Spinal cord (tissue), 10 donors: Measurements from ENCODE around the gene NECAP2. TPM values are rescaled to one million over a fixed set of nuclear protein-coding genes. Genes with fewer than 3 reads are reported as not detected.

Source experiments
- DNase-seq, 6 donors: peaks; one replicate each; pipeline versions ENCODE4 v3.0.0 to v3.0.0-alpha.2; 2013 to 2015; ENCODE audit warnings: low spot score in 6 of 6, low read depth in 4 of 6
- H3K27ac ChIP-seq: one replicate; pipeline ENCODE4 v1.5.1; 2013; ENCODE audit warnings: low read depth, low read length, control low read depth
- H3K27me3 ChIP-seq: one replicate; pipeline ENCODE4 v1.6.1; 2013; ENCODE audit warnings: low read length; ENCODE audit not compliant: control insufficient read depth, insufficient read depth
- H3K36me3 ChIP-seq: one replicate; pipeline ENCODE4 v1.6.1; 2013; ENCODE audit warnings: low read length; ENCODE audit not compliant: control insufficient read depth, insufficient read depth
- H3K4me1 ChIP-seq: one replicate; pipeline ENCODE4 v1.6.1; 2013; ENCODE audit warnings: low read length; ENCODE audit not compliant: control insufficient read depth, insufficient read depth
- H3K4me3 ChIP-seq: one replicate; pipeline ENCODE4 v1.5.1; 2013; ENCODE audit warnings: low read depth, low read length, control low read depth
- H3K9me3 ChIP-seq: one replicate; pipeline ENCODE4 v1.6.1; 2013; ENCODE audit warnings: low read length; ENCODE audit not compliant: control insufficient read depth, insufficient read depth
- WGBS: methylation state at CpG from one replicate; pipeline ENCODE4 v1.1.5; 2013; ENCODE audit warnings: missing lambda C conversion rate; ENCODE audit not compliant: insufficient coverage; 5-methylcytosine and 5-hydroxymethylcytosine counted together
- polyA plus RNA-seq, 2 donors: library from polyadenylated mRNA; unstranded; fragments of 120-200 nt; gene quantifications; one replicate each; pipeline ENCODE4 v1.2.1, GENCODE V29; 2013; ENCODE audit not compliant: insufficient read length in 2 of 2
- total RNA-seq, 2 donors: library from RNA; depleted of rRNA in 1 of 2; stranded (reverse); fragments of 120-200 nt in 1 of 2; fragments of >200 nt in 1 of 2; gene quantifications; one replicate each; pipeline versions ENCODE4 v1.2.3 to v1.2.4, GENCODE V29; 2013 to 2014
- donor health status: healthy.

The NECAP2 gene
- total and polyA plus RNA-seq, 4 donors = 45.3 to 96.6 (median 58.9) TPM

DNA sequence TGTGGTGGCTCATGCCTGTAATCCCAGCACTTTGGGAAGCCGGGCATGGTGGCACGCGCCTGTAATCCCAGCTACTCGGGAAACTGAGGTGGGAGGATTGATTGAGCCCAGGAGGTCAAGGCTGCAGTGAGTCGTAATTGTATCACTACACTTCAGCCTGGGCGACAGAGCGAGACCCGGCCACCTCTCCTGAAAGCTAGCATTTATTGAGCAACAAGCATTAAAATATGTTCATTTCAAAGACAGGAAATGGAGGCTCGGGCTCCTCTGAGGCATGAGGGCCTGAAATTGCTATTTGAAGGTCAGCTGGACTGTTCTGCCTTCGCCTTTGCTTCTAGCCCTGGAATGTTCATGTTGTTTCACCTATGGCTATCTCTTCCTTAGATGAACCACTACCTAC lies 37.8 kb upstream of the NECAP2 start:
- DNase-seq = no peak
- WGBS = 94% methylated on average over 6 of the region's 10 CpGs

DNA sequence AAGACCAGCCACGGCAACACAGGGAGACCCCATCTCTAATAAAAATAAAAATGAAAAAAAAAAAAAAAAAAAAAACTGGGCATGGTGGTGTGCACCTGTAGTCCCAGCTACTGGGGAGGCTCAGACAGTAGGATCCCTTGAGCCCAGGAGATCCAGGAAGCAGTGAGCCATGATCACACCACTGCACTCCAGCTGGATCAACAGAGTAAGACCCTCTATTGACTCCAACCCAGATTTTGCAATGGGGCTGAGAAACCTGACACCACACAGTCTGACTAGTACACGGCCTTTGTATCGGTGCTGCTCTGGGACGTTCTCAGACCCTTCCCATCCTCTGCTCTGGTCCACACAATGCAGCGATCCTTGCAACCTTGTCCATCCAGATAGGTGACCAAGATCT lies 35.1 kb upstream of the NECAP2 start:
- WGBS = 64% methylated on average over 4 of the region's 5 CpGs
- no peak for DNase-seq
- Histone ChIP-seq H3K4me1 (no peaks in the 10 kb centered on the region), H3K36me3 (peaks cover 3% of the 10 kb centered on the region), H3K4me3 (no peak overlapping the region), H3K27me3 (no peaks in the 10 kb centered on the region), H3K9me3 (no peaks in the 10 kb centered on the region), H3K27ac (no peak overlapping the region)

More for the DNA sequence above, 37.8 kb upstream of the NECAP2 start:
- Histone ChIP-seq H3K4me3 (no peak overlapping the region), H3K9me3 (no peaks in the 10 kb centered on the region), H3K27ac (no peak overlapping the region), H3K27me3 (no peaks in the 10 kb centered on the region), H3K4me1 (peaks cover 4% of the 10 kb centered on the region), H3K36me3 (peaks cover 23% of the 10 kb centered on the region)

DNA sequence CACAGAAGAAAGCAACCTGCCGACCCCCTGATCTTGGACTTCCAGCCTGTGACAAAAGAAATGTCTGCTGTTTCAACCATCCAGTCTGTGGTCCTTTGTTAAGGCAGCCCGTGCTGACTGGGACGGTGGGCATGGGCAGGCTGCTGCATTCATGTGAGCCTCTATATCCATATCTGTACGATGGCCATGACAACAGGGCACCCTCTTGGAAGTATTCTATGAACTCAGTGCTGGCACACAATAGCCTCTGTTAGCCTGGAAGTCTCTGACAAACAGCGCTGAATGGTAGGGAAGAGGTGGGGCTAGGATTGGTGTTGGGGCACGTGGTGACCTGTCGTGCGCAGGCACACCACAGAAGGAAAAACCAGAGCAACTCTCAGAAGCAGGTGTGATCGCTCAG lies 33.7 kb upstream of the NECAP2 start:
- no peaks in the 10 kb centered on the region for H3K36me3 ChIP-seq
- no peaks in the 10 kb centered on the region for H3K9me3 ChIP-seq
- no peak for DNase-seq
- H3K4me3 ChIP-seq = no peak overlapping the region
- H3K27ac ChIP-seq = no peak overlapping the region
- H3K27me3 ChIP-seq = no peaks in the 10 kb centered on the region
- 65% methylated on average over 8 of the region's 9 CpGs for WGBS
- H3K4me1 ChIP-seq = no peaks in the 10 kb centered on the region

DNA sequence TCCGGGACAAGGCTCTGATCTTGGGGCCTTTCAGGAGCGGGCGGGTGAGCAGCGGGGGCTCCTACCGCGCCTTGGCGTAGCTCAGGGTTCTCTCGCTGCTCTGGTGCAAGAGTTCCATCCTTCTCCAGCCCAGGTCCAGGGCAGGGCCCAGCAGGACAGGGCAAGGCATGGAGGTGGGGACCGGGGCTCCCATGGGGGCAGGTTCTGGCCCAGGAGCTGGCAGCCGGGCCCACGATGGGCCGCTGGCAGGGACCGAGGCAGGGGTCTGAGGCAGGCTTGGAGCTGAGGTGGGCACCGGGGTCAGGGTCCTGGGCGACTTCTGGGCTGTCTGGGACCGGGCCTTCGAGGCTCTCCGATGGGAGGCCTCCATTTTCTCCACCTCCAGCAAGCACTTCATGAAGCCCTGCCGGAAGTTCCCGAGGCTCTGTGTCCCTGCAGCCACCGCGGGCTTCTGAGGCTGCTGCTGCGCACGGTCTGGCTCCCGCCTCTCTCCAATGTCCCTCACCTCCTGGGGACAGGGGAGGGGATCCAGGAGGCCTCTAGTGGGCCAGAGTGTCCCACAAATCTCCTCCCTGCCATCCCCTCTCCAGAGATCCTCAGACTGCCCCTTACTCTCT lies 30.9 kb upstream of the NECAP2 start:
- no peak for DNase-seq
- H3K36me3 ChIP-seq = no peaks in the 10 kb centered on the region
- H3K4me1 ChIP-seq = no peaks in the 10 kb centered on the region
- no peak overlapping the region for H3K27ac ChIP-seq
- no peak overlapping the region for H3K4me3 ChIP-seq
- no peaks in the 10 kb centered on the region for H3K27me3 ChIP-seq
- 93% methylated on average over 18 of the region's 25 CpGs for WGBS
- H3K9me3 ChIP-seq = no peaks in the 10 kb centered on the region

DNA sequence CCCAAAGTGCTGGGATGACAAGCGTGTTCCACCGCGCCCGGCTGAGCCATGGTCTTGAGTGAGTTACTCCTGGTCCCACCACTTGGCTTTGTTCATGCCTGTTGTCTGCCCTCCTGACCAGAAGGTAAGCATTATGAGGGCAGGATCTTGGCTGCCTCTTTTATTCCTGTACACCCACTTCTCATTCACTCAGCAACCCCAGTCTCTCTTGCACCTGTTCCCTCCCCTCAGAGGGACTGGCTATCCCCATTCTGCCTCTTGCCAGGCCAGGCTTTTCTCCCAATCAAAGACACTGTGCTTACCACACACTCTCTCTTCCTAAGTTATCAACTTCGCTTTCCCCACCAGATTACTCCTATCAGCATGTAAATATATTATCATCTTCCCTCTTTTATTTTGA lies 29.7 kb upstream of the NECAP2 start:
- no peak for DNase-seq
- no peaks in the 10 kb centered on the region for H3K4me1 ChIP-seq
- no peak overlapping the region for H3K4me3 ChIP-seq
- 98% methylated on average over 4 of the region's 5 CpGs for WGBS
- H3K27ac ChIP-seq = no peak overlapping the region
- no peaks in the 10 kb centered on the region for H3K9me3 ChIP-seq
- no peaks in the 10 kb centered on the region for H3K36me3 ChIP-seq
- no peaks in the 10 kb centered on the region for H3K27me3 ChIP-seq

DNA sequence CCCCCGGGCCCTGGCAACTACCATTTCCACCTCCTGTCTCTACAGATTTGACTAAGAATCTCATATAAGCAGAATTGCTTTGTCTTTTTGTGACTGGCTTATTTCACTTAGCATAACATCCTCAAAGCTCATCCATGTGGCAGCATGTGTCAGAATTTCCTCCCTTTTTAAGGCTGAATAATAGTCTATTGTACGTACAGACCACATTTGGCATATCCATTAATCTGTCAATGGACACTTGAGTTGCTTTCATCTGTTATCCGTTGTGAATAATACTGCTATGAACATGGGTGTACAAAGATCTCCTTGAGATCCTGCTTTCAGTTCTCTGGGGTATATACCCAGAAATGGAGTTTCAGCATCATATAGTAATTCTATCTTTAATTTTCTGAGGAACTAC lies 27.3 kb upstream of the NECAP2 start:
- H3K36me3 ChIP-seq = no peaks in the 10 kb centered on the region
- no peak overlapping the region for H3K4me3 ChIP-seq
- H3K27me3 ChIP-seq = no peaks in the 10 kb centered on the region
- H3K4me1 ChIP-seq = no peaks in the 10 kb centered on the region
- H3K9me3 ChIP-seq = no peaks in the 10 kb centered on the region
- no peak overlapping the region for H3K27ac ChIP-seq
- no peak for DNase-seq
- WGBS = no CpG with 5 or more reads among the region's 3 CpGs

DNA sequence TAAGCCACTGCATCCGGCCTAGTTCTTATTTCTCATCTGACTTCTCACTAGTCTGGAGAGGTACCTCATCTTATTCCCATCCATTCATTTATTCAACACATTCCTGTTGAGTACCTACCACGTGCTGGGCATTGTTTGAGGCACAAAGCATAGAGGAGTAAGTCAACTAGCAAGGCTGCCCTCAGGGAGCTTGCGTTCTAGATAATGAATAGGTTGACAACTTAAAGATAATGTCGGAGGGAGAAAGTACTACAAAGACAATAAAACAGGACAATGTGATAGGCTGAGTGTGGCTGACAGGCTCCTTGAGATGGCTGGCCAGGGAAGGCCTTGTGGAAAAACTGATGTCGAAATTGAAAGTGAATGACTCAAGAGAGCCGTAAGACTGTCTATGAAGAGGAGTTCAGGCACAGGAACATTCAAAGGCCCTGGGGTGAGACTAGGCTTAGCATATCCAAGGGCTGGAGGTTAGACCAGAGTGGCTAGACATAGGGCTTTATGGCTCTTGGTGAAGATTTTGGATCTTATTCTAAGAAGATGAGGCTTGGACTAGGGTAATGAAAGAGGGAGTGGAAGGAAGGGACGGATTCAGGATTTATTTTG lies 21.6 kb upstream of the NECAP2 start:
- Histone ChIP-seq H3K9me3 (no peaks in the 10 kb centered on the region), H3K27me3 (no peaks in the 10 kb centered on the region), H3K4me1 (no peaks in the 10 kb centered on the region), H3K36me3 (no peaks in the 10 kb centered on the region), H3K4me3 (no peak overlapping the region), H3K27ac (no peak overlapping the region)
- no peak for DNase-seq
- WGBS = 95% methylated on average over 6 of the region's 7 CpGs

DNA sequence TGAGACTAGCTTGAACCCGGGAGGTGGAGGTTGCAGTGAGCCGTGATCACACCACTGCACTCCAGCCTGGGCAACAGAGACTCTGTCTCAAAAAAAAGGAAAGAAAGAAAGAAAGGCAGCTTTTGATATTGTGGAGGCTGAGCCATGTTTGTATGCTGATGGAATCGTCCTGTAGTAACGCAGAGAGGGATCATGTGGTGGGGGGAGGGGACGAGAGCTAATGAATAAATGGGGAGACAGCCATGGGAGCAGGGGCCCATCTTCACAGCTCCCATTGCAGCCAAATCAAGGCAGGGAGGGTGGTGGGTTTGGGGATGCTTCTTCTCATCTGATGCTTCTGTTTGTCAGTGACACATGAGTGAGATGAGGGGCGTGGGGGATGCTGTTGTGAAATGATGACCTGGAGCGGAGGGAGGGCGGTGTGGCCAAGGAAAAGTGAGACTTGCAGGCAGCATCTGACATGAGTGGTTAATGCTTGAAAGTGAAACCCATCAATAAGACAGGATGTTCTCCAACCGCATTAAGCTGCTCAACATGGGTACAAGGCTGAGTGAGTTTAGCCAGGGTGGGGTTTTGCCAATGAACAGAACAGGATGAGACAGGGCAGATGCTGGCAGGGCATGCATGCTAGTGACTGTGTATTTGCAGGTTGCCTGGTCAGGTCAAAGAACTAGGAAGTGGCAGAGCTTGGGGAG lies 20.0 kb upstream of the NECAP2 start:
- DNase-seq = no peak
- Histone ChIP-seq H3K9me3 (no peaks in the 10 kb centered on the region), H3K36me3 (no peaks in the 10 kb centered on the region), H3K4me1 (peaks cover 8% of the 10 kb centered on the region), H3K27ac (no peak overlapping the region), H3K27me3 (no peaks in the 10 kb centered on the region), H3K4me3 (no peak overlapping the region)
- WGBS = 64% methylated on average over 9 of the region's 9 CpGs

DNA sequence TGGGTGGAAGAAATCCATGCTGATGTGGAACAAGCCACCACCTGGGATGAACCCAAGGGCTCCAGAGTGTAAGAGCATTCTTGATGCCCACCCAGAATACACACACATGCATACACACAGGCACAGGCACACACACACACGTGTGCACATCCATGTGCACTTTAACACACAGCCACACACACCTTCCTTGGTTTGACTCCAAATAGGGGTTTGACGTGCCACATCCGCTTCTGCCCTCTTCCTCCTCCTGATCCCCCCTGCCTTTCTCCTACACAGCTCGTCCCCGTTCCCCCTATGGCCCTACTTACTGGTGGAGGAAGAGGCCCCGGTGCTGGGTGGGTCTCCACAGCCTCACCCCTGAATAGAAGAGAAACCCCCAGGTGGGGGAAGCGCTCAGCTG lies 19.3 kb upstream of the NECAP2 start:
- H3K36me3 ChIP-seq = no peaks in the 10 kb centered on the region
- no peak overlapping the region for H3K27ac ChIP-seq
- no peaks in the 10 kb centered on the region for H3K27me3 ChIP-seq
- WGBS = 90% methylated on average over 5 of the region's 7 CpGs
- no peaks in the 10 kb centered on the region for H3K9me3 ChIP-seq
- H3K4me1 ChIP-seq = peaks cover 9% of the 10 kb centered on the region
- no peak overlapping the region for H3K4me3 ChIP-seq
- no peak for DNase-seq

DNA sequence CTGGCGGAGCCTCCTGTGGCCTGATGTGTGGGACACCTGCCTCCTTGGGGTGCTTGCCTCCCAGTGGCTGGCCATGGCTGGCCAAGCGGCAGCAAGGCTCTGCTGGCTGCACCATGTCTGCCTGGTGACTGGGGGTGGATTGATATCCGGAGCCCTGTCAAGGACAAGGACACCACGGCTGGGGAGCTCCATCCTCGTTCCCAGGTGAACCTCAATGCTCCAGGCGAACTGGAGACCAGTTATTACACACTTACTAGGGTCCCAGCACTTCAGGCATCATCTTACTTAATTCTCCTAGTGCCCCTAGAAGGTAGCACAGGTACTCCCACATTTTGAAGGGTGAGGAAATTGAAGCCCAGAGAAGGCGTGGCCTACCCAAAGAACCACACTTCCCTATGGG lies 18.5 kb upstream of the NECAP2 start:
- H3K27me3 ChIP-seq = no peaks in the 10 kb centered on the region
- H3K4me3 ChIP-seq = no peak overlapping the region
- no peak overlapping the region for H3K27ac ChIP-seq
- peaks cover 9% of the 10 kb centered on the region for H3K4me1 ChIP-seq
- DNase-seq = no peak
- H3K36me3 ChIP-seq = no peaks in the 10 kb centered on the region
- WGBS = 95% methylated on average over 6 of the region's 7 CpGs
- no peaks in the 10 kb centered on the region for H3K9me3 ChIP-seq
